Measurements from ENCODE around the gene MAPK8IP1.

MAPK8IP1 gene

GRCh38 chr11:45945397-45945999, 60.0 kb downstream of the MAPK8IP1 start:
- no peak for DNase-seq

- no peak for DNase-seq
These were observed 62.4 kb downstream of the MAPK8IP1 start for GRCh38 chr11:45947885-45948284.

GRCh38 chr11:45948356-45948755, 62.9 kb downstream of the MAPK8IP1 start:
- DNase-seq, result no peak

GRCh38 chr11:45949992-45950407, 64.5 kb downstream of the MAPK8IP1 start:
- no peak for DNase-seq

Measured in fibroblast of skin of scalp (primary cell).